Activated CD8-positive, alpha-beta memory T cell treated with anti-CD3 and anti-CD28 coated beads for 24 hours (primary cell): ENCODE results near the gene PLSCR3.

ENCODE experiments used
- DNase-seq: peaks from one replicate; pipeline ENCODE4 v3.0.0-alpha.2; 2020

Gene PLSCR3

GRCh38 chr17:7394452-7395191 lies at the start of gene PLSCR3:
Gene PLSCR3, minus strand, starts transcription at chr17:7394525. Its CDS starts 415 bp downstream, at chr17:7394110.
- peak; percentile 95 for DNase-seq

- no peak for DNase-seq
These were observed 49.5 kb upstream of the PLSCR3 start for GRCh38 chr17:7443499-7444485.

DNA sequence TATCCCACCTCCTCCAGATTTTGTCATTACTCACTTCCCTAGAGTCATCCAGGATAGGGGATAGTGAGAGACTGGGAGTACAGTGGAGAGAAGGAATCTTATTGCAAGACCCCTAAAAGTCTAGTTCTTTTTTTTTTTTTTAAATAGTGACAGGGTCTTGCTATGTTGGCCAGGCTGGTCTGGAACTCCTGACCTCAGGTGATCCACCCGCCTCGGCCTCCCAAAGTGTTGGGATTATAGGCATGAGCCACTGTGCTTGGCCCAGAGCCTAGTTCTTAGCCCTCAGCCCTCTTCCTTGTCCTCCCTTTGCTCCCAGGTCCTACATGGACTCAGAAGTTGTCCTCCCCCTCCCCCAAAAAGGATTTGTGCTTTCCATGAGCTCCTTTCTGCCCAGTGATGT lies 47.8 kb upstream of the PLSCR3 start:
- DNase-seq, result no peak

GRCh38 chr17:7441266-7441665 lies 46.9 kb upstream of the PLSCR3 start:
- DNase-seq, result no peak

DNA sequence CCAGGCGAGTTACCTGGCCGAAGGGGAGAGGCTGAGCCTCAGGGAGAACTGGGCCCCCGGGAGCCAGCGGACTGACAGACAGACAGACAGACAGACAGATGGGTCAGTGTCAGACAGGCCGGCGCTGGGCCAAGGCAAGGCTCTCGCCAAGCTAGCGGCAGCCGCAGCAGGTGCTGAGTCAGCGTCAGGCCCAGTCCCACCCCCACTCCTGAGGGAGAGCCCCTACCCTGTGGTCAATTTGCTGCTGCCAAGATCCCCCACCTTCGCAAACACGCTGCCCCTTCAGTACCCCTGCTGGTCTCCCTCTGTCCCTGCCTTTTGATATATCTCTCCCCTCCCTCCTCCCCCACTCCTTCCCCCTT lies 46.5 kb upstream of the PLSCR3 start:
- peak; percentile 62 for DNase-seq

DNA sequence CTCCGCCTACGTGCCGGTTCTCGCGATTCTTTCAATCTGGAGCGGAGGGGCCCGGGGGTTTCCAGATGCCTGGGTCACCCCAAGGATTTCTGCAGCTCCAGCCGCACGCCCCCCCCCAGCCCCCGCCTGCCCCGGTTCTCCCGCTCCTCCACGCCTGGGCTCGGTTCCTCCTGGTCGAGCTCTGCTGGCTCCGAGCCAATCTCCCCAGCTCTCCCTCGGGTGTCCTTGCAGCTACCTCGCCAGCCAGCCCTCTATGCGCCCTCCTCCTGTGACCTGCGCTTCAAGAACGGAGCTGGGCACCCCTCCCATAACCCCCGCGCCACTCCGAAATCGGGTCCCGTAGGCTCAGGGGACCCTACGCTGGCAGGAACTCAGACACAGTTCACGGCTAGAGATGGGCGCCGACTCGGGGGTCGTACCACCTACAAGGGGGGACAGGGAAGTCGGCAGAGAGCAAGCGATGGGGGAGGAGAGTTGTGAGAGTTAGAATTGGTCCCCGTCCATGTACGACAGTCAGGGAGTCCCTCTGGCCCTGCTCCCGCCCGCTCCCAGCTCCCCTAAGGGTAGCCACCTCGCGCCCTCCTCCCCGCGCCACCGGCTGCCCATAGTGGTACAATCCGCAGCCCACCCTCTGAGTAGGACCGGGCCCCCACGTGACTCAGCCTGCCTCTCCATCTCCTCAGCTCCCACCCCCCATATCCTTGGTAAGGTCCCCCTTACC lies 45.9 kb upstream of the PLSCR3 start:
- peak; percentile 72 for DNase-seq

DNA sequence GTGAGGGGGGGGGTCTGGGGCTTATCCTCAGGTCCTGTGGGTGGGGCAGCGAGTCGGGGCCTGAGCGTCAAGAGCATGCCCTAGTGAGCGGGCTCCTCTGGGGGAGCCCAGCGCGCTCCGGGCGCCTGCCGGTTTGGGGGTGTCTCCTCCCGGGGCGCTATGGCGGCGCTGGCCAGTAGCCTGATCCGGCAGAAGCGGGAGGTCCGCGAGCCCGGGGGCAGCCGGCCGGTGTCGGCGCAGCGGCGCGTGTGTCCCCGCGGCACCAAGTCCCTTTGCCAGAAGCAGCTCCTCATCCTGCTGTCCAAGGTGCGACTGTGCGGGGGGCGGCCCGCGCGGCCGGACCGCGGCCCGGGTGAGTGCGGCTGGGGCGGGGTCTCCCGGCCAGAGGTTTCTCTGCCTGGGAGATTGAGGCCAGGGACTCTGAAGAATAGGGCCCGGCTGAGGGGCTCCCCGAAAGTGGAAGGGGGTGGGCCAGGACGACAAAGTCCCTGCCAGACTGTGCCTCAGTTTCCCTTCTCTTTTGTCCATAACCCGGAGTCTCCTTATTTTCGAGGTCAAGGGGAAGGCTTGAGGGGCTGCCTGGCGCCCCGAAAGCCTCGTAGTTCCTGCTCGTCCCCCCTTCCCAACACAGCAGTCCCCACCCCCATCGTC lies 45.3 kb upstream of the PLSCR3 start, which contains the start of gene FGF11:
Gene FGF11 (plus strand): TSS at position 51 of the 651 bp plus-strand sequence. CDS start 109 bp downstream, at position 160.
- DNase-seq, result no peak

DNA sequence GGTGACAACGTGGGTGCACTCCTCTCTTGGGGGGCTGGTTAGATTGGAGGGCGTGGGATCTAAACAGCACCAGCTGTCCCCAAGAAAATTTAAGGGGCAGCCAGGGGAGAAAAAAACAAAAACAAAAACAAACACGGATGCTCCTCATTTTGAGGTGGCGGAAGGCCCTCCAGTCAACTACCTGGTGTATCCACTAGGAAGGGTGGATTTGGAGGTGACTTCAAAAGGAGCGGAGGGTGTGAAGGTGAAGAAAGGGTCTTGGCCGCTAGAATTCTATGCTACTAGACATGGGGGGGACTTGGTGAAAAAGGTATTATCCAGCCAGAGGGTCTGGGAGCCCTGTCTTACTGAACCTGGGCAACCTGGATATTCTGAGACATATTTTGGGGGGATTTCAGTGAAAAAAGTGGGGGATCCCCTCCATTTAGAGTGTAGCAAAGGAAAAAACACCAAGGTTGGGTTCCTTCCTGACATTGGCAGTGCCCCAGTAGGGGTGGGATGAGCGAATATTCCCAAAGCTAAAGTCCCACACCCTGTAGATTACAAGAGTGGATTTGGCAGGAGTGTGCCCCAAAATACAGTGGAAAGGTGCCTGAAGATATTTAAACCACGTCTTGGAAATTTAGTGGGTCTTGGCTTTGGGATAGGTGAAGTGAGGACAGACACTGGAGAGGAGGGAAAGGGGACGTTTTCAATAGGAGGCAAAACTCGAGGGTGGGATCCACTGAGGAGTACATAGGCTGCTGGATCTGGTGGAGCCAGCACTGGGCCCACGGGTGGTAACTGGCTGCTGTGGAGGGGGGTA lies 44.5 kb upstream of the PLSCR3 start:
- DNase-seq, result no peak

- DNase-seq, result peak; percentile 79
These were observed 43.8 kb upstream of the PLSCR3 start for GRCh38 chr17:7437950-7438614.

DNA sequence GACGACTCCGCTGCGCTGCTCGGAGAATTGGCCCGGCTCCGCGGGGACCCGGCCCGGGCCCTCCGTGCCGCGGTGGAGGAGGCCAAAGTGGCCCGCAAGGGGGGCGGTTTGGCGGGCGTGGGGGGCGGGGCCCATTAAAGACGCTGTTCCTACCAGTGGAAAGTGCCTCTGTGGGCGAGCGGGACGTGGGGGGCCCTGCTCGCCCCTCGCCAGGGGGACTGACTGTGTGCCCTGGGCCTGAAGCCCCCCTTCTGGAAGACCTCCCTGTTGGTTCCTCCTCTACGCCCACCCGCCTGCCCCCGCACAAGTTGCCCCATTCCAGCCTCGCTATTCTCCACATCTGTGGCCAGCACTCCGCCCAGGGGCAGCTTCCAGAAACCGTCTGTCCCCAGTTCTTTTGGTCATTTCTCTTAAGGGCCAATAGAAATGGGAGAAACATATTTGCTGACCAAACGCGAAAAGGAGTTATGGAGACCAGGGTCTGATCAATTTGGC lies 43.1 kb upstream of the PLSCR3 start:
- no peak for DNase-seq

- DNase-seq, result peak; percentile 90
These were observed 42.4 kb upstream of the PLSCR3 start for GRCh38 chr17:7436556-7437368.

GRCh38 chr17:7435676-7436555 lies 41.6 kb upstream of the PLSCR3 start:
- DNase-seq, result peak; percentile 87

GRCh38 chr17:7432296-7432695 lies 38.0 kb upstream of the PLSCR3 start:
- DNase-seq, result no peak

DNA sequence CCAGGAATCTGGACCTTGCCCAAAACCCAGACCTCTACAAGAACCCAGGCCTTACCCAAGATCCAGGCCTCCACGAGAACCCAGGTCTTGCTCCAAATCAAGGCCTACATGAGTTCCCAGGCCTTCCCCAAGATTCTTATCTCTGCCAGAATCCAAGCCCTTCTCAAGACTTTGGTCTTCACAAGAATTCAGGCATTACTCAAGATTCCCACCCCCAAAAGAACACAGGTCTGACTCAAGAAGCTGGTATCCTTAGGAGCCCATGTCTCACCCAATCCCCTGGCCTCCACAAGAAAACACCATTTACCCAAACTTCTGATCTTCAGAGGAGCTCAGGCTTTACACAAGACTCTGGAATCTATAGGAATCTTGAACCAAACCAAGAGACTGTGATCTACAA lies 36.9 kb upstream of the PLSCR3 start:
- no peak for DNase-seq

GRCh38 chr17:7429722-7430121 lies 35.4 kb upstream of the PLSCR3 start:
- DNase-seq, result no peak

DNA sequence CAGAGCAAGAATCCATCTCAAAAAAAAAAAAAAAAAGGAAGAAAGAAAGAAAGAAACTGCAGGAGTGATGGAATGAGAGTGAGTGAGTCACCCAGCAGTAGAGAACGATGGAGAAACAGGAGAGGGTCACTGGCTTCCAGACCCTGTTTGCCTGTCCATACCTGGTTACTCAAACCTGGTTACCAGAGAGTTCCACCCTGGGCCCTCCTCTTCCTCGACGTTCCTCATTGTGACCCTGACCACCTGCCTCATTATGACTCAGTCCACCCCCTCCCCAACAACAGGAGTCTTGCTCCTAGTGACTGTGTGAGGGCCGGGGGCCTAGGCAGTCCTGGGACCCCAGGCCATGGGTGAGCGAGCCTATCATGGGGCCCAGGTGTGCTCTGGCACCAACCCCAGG lies 34.2 kb upstream of the PLSCR3 start, which contains the start of gene SPEM3:
Gene SPEM3 (plus strand): TSS at position 301 of the 400 bp plus-strand sequence. CDS start 46 bp downstream, at position 347.
- no peak for DNase-seq

GRCh38 chr17:7427549-7427948 lies 33.2 kb upstream of the PLSCR3 start:
- DNase-seq, result no peak

DNA sequence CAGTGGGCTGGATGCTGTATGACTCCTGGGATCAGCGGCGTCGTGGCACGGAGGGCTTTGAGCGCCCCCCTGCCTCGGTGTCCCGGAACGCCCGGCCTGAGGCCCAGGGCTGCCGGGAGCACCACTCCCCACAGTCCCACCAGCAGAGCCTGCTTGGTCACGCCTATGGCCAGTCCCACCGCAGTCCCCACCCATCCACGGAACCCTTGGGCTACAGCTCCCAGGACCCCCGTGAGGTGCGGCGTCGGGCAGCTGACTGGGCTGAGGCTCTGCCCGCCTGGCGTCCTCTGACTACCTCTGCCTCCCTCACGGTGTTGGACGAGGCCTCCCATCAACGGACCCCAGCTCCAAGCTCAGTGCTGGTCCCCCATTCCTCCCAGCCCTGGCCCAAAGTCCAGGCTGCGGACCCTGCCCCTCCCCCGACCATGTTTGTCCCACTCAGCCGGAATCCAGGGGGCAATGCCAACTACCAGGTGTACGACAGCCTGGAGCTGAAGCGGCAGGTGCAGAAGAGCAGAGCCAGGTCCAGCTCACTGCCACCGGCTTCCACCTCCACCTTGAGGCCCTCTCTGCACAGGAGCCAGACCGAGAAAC lies 32.7 kb upstream of the PLSCR3 start:
- DNase-seq, result no peak
